Measurements from ENCODE around the gene KRTAP4-11. TPM values are rescaled to one million over a fixed set of nuclear protein-coding genes. Genes with fewer than 3 reads are reported as not detected.
"Not testable (repeated sequence)": the region's sequence is repeated elsewhere in the genome, so short reads cannot be mapped to it uniquely, and the experiment has no call there.

Gene KRTAP4-11
- not detected in 2 replicates for polyA plus RNA-seq (2012; rRNA removed)
- polyA plus RNA-seq (2012; cell fraction: cytosol; rRNA removed): not detected in 2 replicates
- polyA plus RNA-seq (2012; cell fraction: nucleus; rRNA removed): not detected in 2 replicates

DNA sequence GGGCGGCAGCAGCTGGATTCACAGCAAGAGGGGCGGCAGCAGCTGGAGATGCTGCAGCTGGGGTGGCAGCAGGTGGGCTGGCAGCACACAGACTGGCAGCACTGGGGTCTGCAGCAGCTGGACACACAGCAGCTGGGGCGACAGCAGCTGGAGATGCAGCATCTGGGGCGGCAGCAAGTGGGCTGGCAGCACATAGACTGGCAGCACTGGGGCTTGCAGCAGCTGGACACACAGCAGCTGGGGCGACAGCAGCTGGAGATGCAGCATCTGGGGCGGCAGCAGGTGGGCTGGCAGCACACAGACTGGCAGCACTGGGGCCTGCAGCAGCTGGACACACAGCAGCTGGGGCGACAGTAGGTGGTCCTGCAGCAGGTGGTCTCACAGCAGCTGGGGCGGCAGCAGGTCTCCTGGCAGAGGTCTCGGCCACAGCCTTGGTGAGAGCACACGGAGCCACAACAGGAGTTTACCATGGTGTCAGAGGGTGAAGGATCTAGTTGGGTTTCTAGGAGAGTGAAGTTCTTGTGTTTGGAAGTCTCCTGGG lies at the start of gene KRTAP4-11:
Gene KRTAP4-11, minus strand, starts transcription at position 528 of the 541 bp plus-strand sequence. Its CDS starts 58 bp downstream, at position 470.
- DNase-seq; POLR2A ChIA-PET; H3K4me3 ChIP-seq (ENCODE audit: low read depth in 2 of 2, low read length in 1 of 2); H3K36me3 ChIP-seq (replicated peaks in 1 of 2; ENCODE audit: control insufficient read depth in 1 of 2, insufficient read depth in 2 of 2, low read length in 1 of 2); H3K79me2 ChIP-seq (ENCODE audit: insufficient read depth); CTCF ChIA-PET; H3K9me3 ChIP-seq; H3K9ac ChIP-seq; H3K4me1 ChIP-seq (ENCODE audit: control insufficient read depth in 1 of 2, insufficient read depth in 2 of 2, low read depth in 1 of 2, low read length in 1 of 2); H4K20me1 ChIP-seq (ENCODE audit: insufficient read depth); H3K9me2 ChIP-seq; H3F3A ChIP-seq (replicated peaks; ENCODE audit: insufficient read depth); H3K27ac ChIP-seq (ENCODE audit: low read depth in 2 of 2, low read length in 1 of 2); H3K27me3 ChIP-seq (ENCODE audit: insufficient read depth): not testable (repeated sequence)
- peak within 1 kb of the TSS; percentile 59; the same call in 1 of the 2 replicates for H2AFZ ChIP-seq (ENCODE audit: low read depth)
- WGBS (ENCODE audit: low lambda C conversion rate): 27% methylated on average over 7 of the region's 10 CpGs
- peak within 1 kb of the TSS; percentile 27 for H3K4me2 ChIP-seq

DNA sequence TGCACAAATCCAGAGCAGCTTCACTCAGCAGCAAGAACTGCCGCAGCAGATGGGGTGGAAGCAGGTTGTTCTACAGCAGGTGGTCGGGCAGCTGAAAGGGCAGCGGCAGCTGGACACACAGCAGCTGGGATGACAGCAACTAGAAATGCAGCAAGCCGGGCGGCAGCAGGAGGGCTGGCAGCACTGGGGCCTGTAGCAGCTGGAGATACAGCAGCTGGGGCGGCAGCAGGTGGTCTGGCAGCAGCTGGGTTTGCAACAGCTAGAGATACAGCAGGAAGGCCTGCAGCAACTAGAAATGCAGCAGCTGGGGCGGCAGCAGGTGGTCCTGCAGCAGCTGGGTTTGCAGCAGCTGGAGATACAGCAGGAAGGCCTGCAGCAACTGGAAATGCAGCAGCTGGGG lies 49.4 kb upstream of the KRTAP4-11 start:
- no peaks in the 10 kb centered on the region for H3F3A ChIP-seq (replicated peaks; ENCODE audit: insufficient read depth)
- CTCF ChIA-PET: interaction anchor here (1.1 kb wide), 1 partner anchor 381 kb away, joined by 4 read pairs; no protein-coding TSS in a partner anchor
- H3K79me2 ChIP-seq (ENCODE audit: insufficient read depth): no peaks in the 10 kb centered on the region
- no peak overlapping the region for H3K9ac ChIP-seq
- WGBS (ENCODE audit: low lambda C conversion rate): 41% methylated on average over 4 of the region's 7 CpGs
- H3K4me1 ChIP-seq (ENCODE audit: control insufficient read depth in 1 of 2, insufficient read depth in 2 of 2, low read depth in 1 of 2, low read length in 1 of 2): no peaks in the 10 kb centered on the region
- no peaks in the 10 kb centered on the region for H3K36me3 ChIP-seq (replicated peaks in 1 of 2; ENCODE audit: control insufficient read depth in 1 of 2, insufficient read depth in 2 of 2, low read length in 1 of 2)
- TF ChIP-seq GABPA (IDR thresholded peaks at IDR 0.05; ENCODE audit: low read depth): no peak
- no peaks in the 10 kb centered on the region for H4K20me1 ChIP-seq (ENCODE audit: insufficient read depth)
- H3K27me3 ChIP-seq (ENCODE audit: insufficient read depth): peaks cover 30% of the 10 kb centered on the region
- no peak overlapping the region for H3K4me3 ChIP-seq (ENCODE audit: low read depth in 2 of 2, low read length in 1 of 2)
- DNase-seq: no peak
- no peaks in the 10 kb centered on the region for H3K9me3 ChIP-seq
- no peak overlapping the region for H3K27ac ChIP-seq (ENCODE audit: low read depth in 2 of 2, low read length in 1 of 2)
- H3K9me2 ChIP-seq: no peaks in the 10 kb centered on the region
- H2AFZ ChIP-seq (ENCODE audit: low read depth): no peak overlapping the region
- H3K4me2 ChIP-seq: no peak overlapping the region
- POLR2A ChIA-PET: no interaction called here

GRCh38 chr17:41163828-41164227 lies 45.7 kb upstream of the KRTAP4-11 start:
- H3K4me3 ChIP-seq (ENCODE audit: low read depth in 2 of 2, low read length in 1 of 2): no peak overlapping the region
- no peak overlapping the region for H3K9ac ChIP-seq
- no peaks in the 10 kb centered on the region for H3K79me2 ChIP-seq (ENCODE audit: insufficient read depth)
- POLR2A ChIA-PET: no interaction called here
- no peaks in the 10 kb centered on the region for H3K4me1 ChIP-seq (ENCODE audit: control insufficient read depth in 1 of 2, insufficient read depth in 2 of 2, low read depth in 1 of 2, low read length in 1 of 2)
- TF ChIP-seq SIN3A (IDR thresholded peaks at IDR 0.05; ENCODE audit: borderline replicate concordance, low read depth, low read length) (no peak), MAX (IDR thresholded peaks at IDR 0.05; ENCODE audit: low read depth) (no peak)
- H2AFZ ChIP-seq (ENCODE audit: low read depth): no peak overlapping the region
- H3K27ac ChIP-seq (ENCODE audit: low read depth in 2 of 2, low read length in 1 of 2): no peak overlapping the region
- CTCF ChIA-PET: no interaction called here
- no peaks in the 10 kb centered on the region for H3K9me2 ChIP-seq
- no peaks in the 10 kb centered on the region for H3K9me3 ChIP-seq
- H4K20me1 ChIP-seq (ENCODE audit: insufficient read depth): no peaks in the 10 kb centered on the region
- H3K27me3 ChIP-seq (ENCODE audit: insufficient read depth): peaks cover 20% of the 10 kb centered on the region
- no peak for DNase-seq
- no peaks in the 10 kb centered on the region for H3F3A ChIP-seq (replicated peaks; ENCODE audit: insufficient read depth)
- no peaks in the 10 kb centered on the region for H3K36me3 ChIP-seq (replicated peaks in 1 of 2; ENCODE audit: control insufficient read depth in 1 of 2, insufficient read depth in 2 of 2, low read length in 1 of 2)
- H3K4me2 ChIP-seq: no peak overlapping the region
- WGBS (ENCODE audit: low lambda C conversion rate): 18% methylated on average over 7 of the region's 7 CpGs

DNA sequence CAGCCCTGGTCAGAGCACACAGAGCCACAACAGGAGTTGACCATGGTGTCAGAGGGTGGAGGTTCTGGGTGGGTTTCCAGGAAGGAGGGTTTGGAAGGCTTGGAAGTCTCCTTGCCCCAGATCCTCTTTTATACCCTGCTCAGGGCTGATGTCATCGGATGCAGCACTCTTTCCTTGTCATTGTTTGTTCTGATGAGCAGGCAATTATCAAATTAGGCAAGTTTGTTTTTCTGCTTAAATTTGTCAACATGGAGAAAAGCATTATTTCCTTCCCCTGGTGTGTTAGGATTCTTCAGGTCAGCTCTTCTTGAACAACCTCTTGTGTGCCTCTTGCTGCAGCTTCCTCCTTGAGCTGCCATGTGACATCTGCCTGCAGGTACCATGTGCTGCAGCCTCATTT lies 42.5 kb upstream of the KRTAP4-11 start, which contains the start of gene KRTAP4-4:
Gene KRTAP4-4, minus strand, starts transcription at position 101 of the 400 bp plus-strand sequence. Its CDS starts 57 bp downstream, at position 44.
- peaks cover 4% of the 10 kb centered on the region; the same call in 1 of the 2 replicates for H3K27me3 ChIP-seq (ENCODE audit: insufficient read depth)
- DNase-seq: no peak
- POLR2A ChIA-PET: interaction anchor here (0.5 kb wide), 1 partner anchor 512 kb away, joined by 3 read pairs; no protein-coding TSS in a partner anchor
- no peak within 1 kb of the TSS for H3K9ac ChIP-seq
- H3K4me3 ChIP-seq (ENCODE audit: low read depth in 2 of 2, low read length in 1 of 2): no peak within 1 kb of the TSS
- no peak within 1 kb of the TSS for H3K27ac ChIP-seq (ENCODE audit: low read depth in 2 of 2, low read length in 1 of 2)
- no peak within 1 kb of the TSS for H2AFZ ChIP-seq (ENCODE audit: low read depth)
- WGBS (ENCODE audit: low lambda C conversion rate): 31% methylated on average over 1 of the region's 1 CpG
- H4K20me1 ChIP-seq (ENCODE audit: insufficient read depth): no peaks in the 10 kb centered on the region
- H3K4me1 ChIP-seq (ENCODE audit: control insufficient read depth in 1 of 2, insufficient read depth in 2 of 2, low read depth in 1 of 2, low read length in 1 of 2): no peaks in the 10 kb centered on the region
- no peaks in the 10 kb centered on the region for H3K79me2 ChIP-seq (ENCODE audit: insufficient read depth)
- no peaks in the 10 kb centered on the region for H3K9me3 ChIP-seq
- no peaks in the 10 kb centered on the region for H3F3A ChIP-seq (replicated peaks; ENCODE audit: insufficient read depth)
- H3K4me2 ChIP-seq: no peak within 1 kb of the TSS
- H3K9me2 ChIP-seq: no peaks in the 10 kb centered on the region
- CTCF ChIA-PET: no interaction called here
- no peaks in the 10 kb centered on the region for H3K36me3 ChIP-seq (replicated peaks in 1 of 2; ENCODE audit: control insufficient read depth in 1 of 2, insufficient read depth in 2 of 2, low read length in 1 of 2)
- no peak for TF ChIP-seq POLR2AphosphoS5 (IDR thresholded peaks at IDR 0.05; ENCODE audit: low read depth, low read length)
- TF ChIP-seq CTCF (IDR thresholded peaks at IDR 0.05): no peak
- TF ChIP-seq ELF1 (IDR thresholded peaks at IDR 0.05): no peak
- TF ChIP-seq, protein P1, sequence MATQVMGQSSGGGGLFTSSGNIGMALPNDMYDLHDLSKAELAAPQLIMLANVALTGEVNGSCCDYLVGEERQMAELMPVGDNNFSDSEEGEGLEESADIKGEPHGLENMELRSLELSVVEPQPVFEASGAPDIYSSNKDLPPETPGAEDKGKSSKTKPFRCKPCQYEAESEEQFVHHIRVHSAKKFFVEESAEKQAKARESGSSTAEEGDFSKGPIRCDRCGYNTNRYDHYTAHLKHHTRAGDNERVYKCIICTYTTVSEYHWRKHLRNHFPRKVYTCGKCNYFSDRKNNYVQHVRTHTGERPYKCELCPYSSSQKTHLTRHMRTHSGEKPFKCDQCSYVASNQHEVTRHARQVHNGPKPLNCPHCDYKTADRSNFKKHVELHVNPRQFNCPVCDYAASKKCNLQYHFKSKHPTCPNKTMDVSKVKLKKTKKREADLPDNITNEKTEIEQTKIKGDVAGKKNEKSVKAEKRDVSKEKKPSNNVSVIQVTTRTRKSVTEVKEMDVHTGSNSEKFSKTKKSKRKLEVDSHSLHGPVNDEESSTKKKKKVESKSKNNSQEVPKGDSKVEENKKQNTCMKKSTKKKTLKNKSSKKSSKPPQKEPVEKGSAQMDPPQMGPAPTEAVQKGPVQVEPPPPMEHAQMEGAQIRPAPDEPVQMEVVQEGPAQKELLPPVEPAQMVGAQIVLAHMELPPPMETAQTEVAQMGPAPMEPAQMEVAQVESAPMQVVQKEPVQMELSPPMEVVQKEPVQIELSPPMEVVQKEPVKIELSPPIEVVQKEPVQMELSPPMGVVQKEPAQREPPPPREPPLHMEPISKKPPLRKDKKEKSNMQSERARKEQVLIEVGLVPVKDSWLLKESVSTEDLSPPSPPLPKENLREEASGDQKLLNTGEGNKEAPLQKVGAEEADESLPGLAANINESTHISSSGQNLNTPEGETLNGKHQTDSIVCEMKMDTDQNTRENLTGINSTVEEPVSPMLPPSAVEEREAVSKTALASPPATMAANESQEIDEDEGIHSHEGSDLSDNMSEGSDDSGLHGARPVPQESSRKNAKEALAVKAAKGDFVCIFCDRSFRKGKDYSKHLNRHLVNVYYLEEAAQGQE (IDR thresholded peaks at IDR 0.05; ENCODE audit: low read depth, low read length): no peak
- TF ChIP-seq EZH2phosphoT487 (IDR thresholded peaks at IDR 0.05; ENCODE audit: borderline replicate concordance, low read depth): no peak
- TF ChIP-seq SIN3A (IDR thresholded peaks at IDR 0.05; ENCODE audit: borderline replicate concordance, low read depth, low read length): no peak

Measured in SK-N-SH (cell line).